Measurements from ENCODE around the gene TRIM37.

TRIM37 gene

DNA sequence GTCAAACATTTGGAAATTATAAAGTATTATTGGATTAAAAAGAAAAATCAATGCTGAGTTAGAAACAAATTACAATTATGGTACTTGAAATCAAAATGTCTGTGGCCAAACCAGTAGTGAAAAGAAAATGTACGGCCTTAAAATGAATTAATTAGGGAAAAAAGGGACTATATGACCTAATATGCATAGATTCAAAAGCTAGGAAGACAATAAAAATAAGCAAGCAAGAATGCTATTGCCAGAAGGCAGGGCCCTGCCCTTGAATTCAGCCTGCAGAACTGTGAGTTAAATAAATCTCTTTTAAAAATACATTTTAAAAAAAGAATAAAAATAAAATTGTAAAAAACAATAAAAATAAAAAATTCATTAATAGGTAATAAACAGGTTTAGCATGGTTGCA lies 88.7 kb downstream of the TRIM37 start:
- POLR2A ChIA-PET = no interaction called here
- CTCF ChIA-PET = interaction anchor here (0.7 to 1.3 kb wide), 5 partner anchors 13 to 467 kb away, joined by 3 to 5 read pairs (median 3); no protein-coding TSS in a partner anchor
- H3K36me3 ChIP-seq (ENCODE audit: control insufficient read depth in 2 of 2, insufficient read depth in 1 of 2, low read length in 2 of 2) = peaks cover 22 to 31% of the 10 kb centered on the region in 2 experiments; a peak in 2 of 3 replicates
- H3K4me1 ChIP-seq (ENCODE audit: control insufficient read depth, insufficient read depth, low read length) = peaks cover 13% of the 10 kb centered on the region
- no peak overlapping the region for H3K27ac ChIP-seq (ENCODE audit: extremely low read depth, low read depth, low read length)
- no peaks in the 10 kb centered on the region for H3K9me3 ChIP-seq (ENCODE audit: control insufficient read depth, insufficient read depth, low read depth, low read length)
- TF ChIP-seq INSM2 (tag by site-specific recombination; IDR thresholded peaks at IDR 0.05) (no peak), KLF10 (tag by site-specific recombination; IDR thresholded peaks at IDR 0.05) (no peak), ZNF148 (tag by site-specific recombination; IDR thresholded peaks at IDR 0.05; ENCODE audit: borderline replicate concordance) (no peak), ZNF692 (tag by site-specific recombination; IDR thresholded peaks at IDR 0.05) (no peak), ELK4 (IDR thresholded peaks at IDR 0.05; ENCODE audit: borderline replicate concordance, low read depth, low read length) (no peak), ZNF549 (tag by site-specific recombination; IDR thresholded peaks at IDR 0.05) (no peak), ZNF521 (tag by site-specific recombination; IDR thresholded peaks at IDR 0.05) (no peak), YY1 (tag by site-specific recombination; IDR thresholded peaks at IDR 0.05) (no peak), ZNF114 (tag by site-specific recombination; IDR thresholded peaks at IDR 0.05) (no peak), ZNF785 (tag by site-specific recombination; IDR thresholded peaks at IDR 0.05) (no peak), TCF7L2 (IDR thresholded peaks at IDR 0.05; ENCODE audit: borderline replicate concordance, low read depth, low read length) (no peak), ZNF792 (tag by site-specific recombination; IDR thresholded peaks at IDR 0.05) (no peak), ZNF24 (tag by site-specific recombination; IDR thresholded peaks at IDR 0.05) (no peak), ZSCAN4 (tag by site-specific recombination; IDR thresholded peaks at IDR 0.05) (no peak)
- TF ChIP-seq, protein P1, sequence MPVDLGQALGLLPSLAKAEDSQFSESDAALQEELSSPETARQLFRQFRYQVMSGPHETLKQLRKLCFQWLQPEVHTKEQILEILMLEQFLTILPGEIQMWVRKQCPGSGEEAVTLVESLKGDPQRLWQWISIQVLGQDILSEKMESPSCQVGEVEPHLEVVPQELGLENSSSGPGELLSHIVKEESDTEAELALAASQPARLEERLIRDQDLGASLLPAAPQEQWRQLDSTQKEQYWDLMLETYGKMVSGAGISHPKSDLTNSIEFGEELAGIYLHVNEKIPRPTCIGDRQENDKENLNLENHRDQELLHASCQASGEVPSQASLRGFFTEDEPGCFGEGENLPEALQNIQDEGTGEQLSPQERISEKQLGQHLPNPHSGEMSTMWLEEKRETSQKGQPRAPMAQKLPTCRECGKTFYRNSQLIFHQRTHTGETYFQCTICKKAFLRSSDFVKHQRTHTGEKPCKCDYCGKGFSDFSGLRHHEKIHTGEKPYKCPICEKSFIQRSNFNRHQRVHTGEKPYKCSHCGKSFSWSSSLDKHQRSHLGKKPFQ (tag by site-specific recombination; IDR thresholded peaks at IDR 0.05) = no peak
- H3K4me3 ChIP-seq (ENCODE audit: low read depth, low read length) = no peak overlapping the region

DNA sequence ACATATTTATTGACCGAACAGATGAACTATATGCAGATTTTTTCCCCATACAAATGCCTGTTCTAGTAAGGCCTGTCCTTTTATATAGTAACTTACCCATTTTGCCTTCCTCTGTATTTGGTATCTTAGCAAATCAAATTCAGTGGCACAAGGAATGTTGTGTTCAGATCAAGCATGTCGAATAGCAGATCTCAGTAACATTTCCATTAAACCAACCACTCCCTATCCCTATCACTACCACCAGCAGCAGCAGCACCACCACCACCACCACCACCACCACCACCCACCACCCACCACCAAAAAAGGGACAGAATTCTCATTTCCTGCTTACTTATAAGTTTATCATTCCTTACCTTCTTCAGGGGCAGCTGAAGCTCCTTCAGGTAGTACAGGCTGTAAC lies 94.7 kb downstream of the TRIM37 start:
- no peak overlapping the region for H3K27ac ChIP-seq (ENCODE audit: extremely low read depth, low read depth, low read length)
- H3K36me3 ChIP-seq (ENCODE audit: control insufficient read depth in 2 of 2, insufficient read depth in 1 of 2, low read length in 2 of 2) = peaks cover 36 to 46% of the 10 kb centered on the region in 2 experiments; a peak in 2 of 3 replicates
- ChIA-PET CTCF (interaction anchor here (0.5 to 0.7 kb wide), 2 partner anchors 58 to 468 kb away, joined by 3 read pairs; no protein-coding TSS in a partner anchor), POLR2A (interaction anchor here (0.7 kb wide), 1 partner anchor 94 kb away, joined by 3 read pairs; the partner anchor contains the start of gene TRIM37)
- H3K9me3 ChIP-seq (ENCODE audit: control insufficient read depth, insufficient read depth, low read depth, low read length) = no peaks in the 10 kb centered on the region
- H3K4me3 ChIP-seq (ENCODE audit: low read depth, low read length) = no peak overlapping the region
- H3K4me1 ChIP-seq (ENCODE audit: control insufficient read depth, insufficient read depth, low read length) = peaks cover 13% of the 10 kb centered on the region
- no peak for TF ChIP-seq ZBTB49 (tag by site-specific recombination; IDR thresholded peaks at IDR 0.05; ENCODE audit: low read depth)
- TF ChIP-seq ZNF768 (tag by site-specific recombination; IDR thresholded peaks at IDR 0.05) = no peak
- TF ChIP-seq ZNF169 (tag by site-specific recombination; IDR thresholded peaks at IDR 0.05) = no peak
- no peak for TF ChIP-seq GLI4 (tag by site-specific recombination; IDR thresholded peaks at IDR 0.05)
- no peak for TF ChIP-seq ZBTB10 (tag by site-specific recombination; IDR thresholded peaks at IDR 0.05)
